ENCODE results near the gene SAP30BP.

DNA sequence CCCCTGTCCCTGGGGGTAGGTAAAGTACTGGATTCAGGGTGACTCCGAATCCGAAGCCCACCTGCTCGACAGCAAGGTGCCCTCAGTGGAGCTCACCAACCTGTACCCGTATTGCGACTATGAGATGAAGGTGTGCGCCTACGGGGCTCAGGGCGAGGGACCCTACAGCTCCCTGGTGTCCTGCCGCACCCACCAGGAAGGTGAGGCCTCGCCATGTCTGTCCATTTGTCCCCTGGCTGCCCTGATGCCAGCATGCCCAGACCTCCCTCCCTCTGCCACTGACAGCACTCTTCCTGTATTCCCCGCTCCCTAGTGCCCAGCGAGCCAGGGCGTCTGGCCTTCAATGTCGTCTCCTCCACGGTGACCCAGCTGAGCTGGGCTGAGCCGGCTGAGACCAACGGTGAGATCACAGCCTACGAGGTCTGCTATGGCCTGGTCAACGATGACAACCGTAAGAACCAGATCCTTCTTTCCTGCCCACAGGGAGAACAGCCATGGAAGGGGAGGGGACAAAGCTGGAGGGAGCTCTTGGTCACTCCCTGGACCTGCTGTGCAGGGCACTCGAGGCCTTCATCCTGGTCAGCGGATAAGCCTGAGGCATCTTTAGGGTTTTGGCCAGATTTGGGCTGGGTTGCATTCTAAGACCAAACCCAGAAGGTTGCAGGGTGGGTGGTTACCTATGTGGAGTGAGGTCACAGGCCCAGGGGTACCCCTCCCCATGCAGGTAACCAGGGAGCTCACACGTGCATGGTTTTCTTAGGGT is 83.7 kb downstream of the SAP30BP start:
- TF ChIP-seq, protein P1, sequence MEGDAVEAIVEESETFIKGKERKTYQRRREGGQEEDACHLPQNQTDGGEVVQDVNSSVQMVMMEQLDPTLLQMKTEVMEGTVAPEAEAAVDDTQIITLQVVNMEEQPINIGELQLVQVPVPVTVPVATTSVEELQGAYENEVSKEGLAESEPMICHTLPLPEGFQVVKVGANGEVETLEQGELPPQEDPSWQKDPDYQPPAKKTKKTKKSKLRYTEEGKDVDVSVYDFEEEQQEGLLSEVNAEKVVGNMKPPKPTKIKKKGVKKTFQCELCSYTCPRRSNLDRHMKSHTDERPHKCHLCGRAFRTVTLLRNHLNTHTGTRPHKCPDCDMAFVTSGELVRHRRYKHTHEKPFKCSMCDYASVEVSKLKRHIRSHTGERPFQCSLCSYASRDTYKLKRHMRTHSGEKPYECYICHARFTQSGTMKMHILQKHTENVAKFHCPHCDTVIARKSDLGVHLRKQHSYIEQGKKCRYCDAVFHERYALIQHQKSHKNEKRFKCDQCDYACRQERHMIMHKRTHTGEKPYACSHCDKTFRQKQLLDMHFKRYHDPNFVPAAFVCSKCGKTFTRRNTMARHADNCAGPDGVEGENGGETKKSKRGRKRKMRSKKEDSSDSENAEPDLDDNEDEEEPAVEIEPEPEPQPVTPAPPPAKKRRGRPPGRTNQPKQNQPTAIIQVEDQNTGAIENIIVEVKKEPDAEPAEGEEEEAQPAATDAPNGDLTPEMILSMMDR (IDR thresholded peaks at IDR 0.05) = no peak
- TF ChIP-seq ZFX (IDR thresholded peaks at IDR 0.05; ENCODE audit: borderline replicate concordance) = no peak

All from 22Rv1 (cell line).